ENCODE data around the gene PSMD13. TPM values are rescaled to one million over a fixed set of nuclear protein-coding genes. Genes with fewer than 3 reads are reported as not detected.
"Not testable (repeated sequence)": the region's sequence is repeated elsewhere in the genome, so short reads cannot be mapped to it uniquely, and the experiment has no call there.

The PSMD13 gene
- total and polyA plus RNA-seq, 2 of the 13 experiments (the other 11 are each of a cell fraction or from before 2014, with no cell fraction given), result 83.0 to 117 TPM

GRCh38 chr11:286977-287820 lies 50.4 kb downstream of the PSMD13 start:
- H3K27ac ChIP-seq (ENCODE audit: extremely low read length, insufficient read depth, low read length); H3K9ac ChIP-seq (ENCODE audit: insufficient read depth, low read depth, low read length); BruUV-seq (replicated peaks); H4K20me1 ChIP-seq (ENCODE audit: insufficient read depth, low read length); DNase-seq (ENCODE audit: low spot score); POLR2A ChIA-PET; H3K36me3 ChIP-seq (replicated peaks in 1 of 2; ENCODE audit: control insufficient read depth in 1 of 2, insufficient read depth in 2 of 2, low read length in 2 of 2); ATAC-seq; CTCF ChIA-PET (ENCODE audit: low intra/inter-chr PET ratio, low total read pairs); H3K4me3 ChIP-seq (replicated peaks in 1 of 3; ENCODE audit: insufficient read depth in 1 of 3, low read depth in 2 of 3, low read length in 3 of 3); in situ Hi-C loops (cut with HindIII; ENCODE audit: extremely low pct_ligation_motif_present, low pct_unique_long_range_greater_than_20kb); H3K9me3 ChIP-seq (ENCODE audit: low read length); FAIRE-seq; H2AFZ ChIP-seq (ENCODE audit: low read length); intact Hi-C loops (cut with micrococcal nuclease; ENCODE audit: unreplicated experiment); H3K79me2 ChIP-seq (ENCODE audit: insufficient read depth, low read length): not testable (repeated sequence)
- Histone ChIP-seq H3K4me1 (ENCODE audit: insufficient read depth, low read length) (peaks cover 41% of the 10 kb centered on the region), H3K27me3 (ENCODE audit: control insufficient read depth in 1 of 2, insufficient read depth in 2 of 2, low read length in 2 of 2) (peaks cover 8 to 58% of the 10 kb centered on the region in 2 experiments; a peak in 4 of 5 replicates), H3K4me2 (ENCODE audit: low read depth, low read length) (peak overlapping the region; percentile 95; the same call in 1 of the 2 replicates)
- 0 out of 2 replicates have a peak, but pooled peaks have one; percentile 49 for TF ChIP-seq PCBP1 (IDR thresholded peaks at IDR 0.05; ENCODE audit: borderline replicate concordance, low read depth, low read length)
- 81% methylated on average over 27 of the region's 27 CpGs for WGBS (ENCODE audit: low lambda C conversion rate)

GRCh38 chr11:287821-288477 lies 51.2 kb downstream of the PSMD13 start:
- Histone ChIP-seq H3K27ac (ENCODE audit: extremely low read length, insufficient read depth, low read length) (no peak overlapping the region), H3K4me1 (ENCODE audit: insufficient read depth, low read length) (peaks cover 41% of the 10 kb centered on the region), H3K9me3 (ENCODE audit: low read length) (no peaks in the 10 kb centered on the region), H4K20me1 (ENCODE audit: insufficient read depth, low read length) (no peaks in the 10 kb centered on the region), H3K79me2 (ENCODE audit: insufficient read depth, low read length) (no peaks in the 10 kb centered on the region), H3K27me3 (ENCODE audit: control insufficient read depth in 1 of 2, insufficient read depth in 2 of 2, low read length in 2 of 2) (peaks cover 5 to 51% of the 10 kb centered on the region in 2 experiments; a peak in 4 of 5 replicates), H3K4me3 (replicated peaks in 1 of 3; ENCODE audit: insufficient read depth in 1 of 3, low read depth in 2 of 3, low read length in 3 of 3) (peak overlapping the region; percentile 50 to 75 (median 58); a peak in 5 of 6 replicates), H3K9ac (ENCODE audit: insufficient read depth, low read depth, low read length) (peak overlapping the region; percentile 56; the same call in 1 of the 2 replicates), H3K36me3 (replicated peaks in 1 of 2; ENCODE audit: control insufficient read depth in 1 of 2, insufficient read depth in 2 of 2, low read length in 2 of 2) (0 out of 5 replicates have a peak, but pooled peaks cover 0 to 2% of the 10 kb centered on the region in 2 experiments), H3K4me2 (ENCODE audit: low read depth, low read length) (peak overlapping the region; percentile 95), H2AFZ (ENCODE audit: low read length) (no peak overlapping the region)
- 30% methylated on average over 32 of the region's 41 CpGs for WGBS (ENCODE audit: low lambda C conversion rate)
- ChIA-PET CTCF (ENCODE audit: low intra/inter-chr PET ratio, low total read pairs) (no interaction called here), POLR2A (no interaction called here)
- in situ Hi-C loops (cut with HindIII; ENCODE audit: extremely low pct_ligation_motif_present, low pct_unique_long_range_greater_than_20kb), result no loop called here
- intact Hi-C loops (cut with micrococcal nuclease; ENCODE audit: unreplicated experiment), result no loop called here
- no peak for DNase-seq (ENCODE audit: low spot score)
- FAIRE-seq, result no peak
- 0 out of 3 replicates have a peak, but pooled peaks have one; percentile 7 for ATAC-seq
- no TSS peak for BruUV-seq (replicated peaks)
- TF ChIP-seq HDAC1 (CRISPR knock-in tag; IDR thresholded peaks at IDR 0.05), result no peak
- 0 out of 2 replicates have a peak, but pooled peaks have one; percentile 30 for TF ChIP-seq ZNF225 (CRISPR knock-in tag; IDR thresholded peaks at IDR 0.05)
- TF ChIP-seq, protein P1, sequence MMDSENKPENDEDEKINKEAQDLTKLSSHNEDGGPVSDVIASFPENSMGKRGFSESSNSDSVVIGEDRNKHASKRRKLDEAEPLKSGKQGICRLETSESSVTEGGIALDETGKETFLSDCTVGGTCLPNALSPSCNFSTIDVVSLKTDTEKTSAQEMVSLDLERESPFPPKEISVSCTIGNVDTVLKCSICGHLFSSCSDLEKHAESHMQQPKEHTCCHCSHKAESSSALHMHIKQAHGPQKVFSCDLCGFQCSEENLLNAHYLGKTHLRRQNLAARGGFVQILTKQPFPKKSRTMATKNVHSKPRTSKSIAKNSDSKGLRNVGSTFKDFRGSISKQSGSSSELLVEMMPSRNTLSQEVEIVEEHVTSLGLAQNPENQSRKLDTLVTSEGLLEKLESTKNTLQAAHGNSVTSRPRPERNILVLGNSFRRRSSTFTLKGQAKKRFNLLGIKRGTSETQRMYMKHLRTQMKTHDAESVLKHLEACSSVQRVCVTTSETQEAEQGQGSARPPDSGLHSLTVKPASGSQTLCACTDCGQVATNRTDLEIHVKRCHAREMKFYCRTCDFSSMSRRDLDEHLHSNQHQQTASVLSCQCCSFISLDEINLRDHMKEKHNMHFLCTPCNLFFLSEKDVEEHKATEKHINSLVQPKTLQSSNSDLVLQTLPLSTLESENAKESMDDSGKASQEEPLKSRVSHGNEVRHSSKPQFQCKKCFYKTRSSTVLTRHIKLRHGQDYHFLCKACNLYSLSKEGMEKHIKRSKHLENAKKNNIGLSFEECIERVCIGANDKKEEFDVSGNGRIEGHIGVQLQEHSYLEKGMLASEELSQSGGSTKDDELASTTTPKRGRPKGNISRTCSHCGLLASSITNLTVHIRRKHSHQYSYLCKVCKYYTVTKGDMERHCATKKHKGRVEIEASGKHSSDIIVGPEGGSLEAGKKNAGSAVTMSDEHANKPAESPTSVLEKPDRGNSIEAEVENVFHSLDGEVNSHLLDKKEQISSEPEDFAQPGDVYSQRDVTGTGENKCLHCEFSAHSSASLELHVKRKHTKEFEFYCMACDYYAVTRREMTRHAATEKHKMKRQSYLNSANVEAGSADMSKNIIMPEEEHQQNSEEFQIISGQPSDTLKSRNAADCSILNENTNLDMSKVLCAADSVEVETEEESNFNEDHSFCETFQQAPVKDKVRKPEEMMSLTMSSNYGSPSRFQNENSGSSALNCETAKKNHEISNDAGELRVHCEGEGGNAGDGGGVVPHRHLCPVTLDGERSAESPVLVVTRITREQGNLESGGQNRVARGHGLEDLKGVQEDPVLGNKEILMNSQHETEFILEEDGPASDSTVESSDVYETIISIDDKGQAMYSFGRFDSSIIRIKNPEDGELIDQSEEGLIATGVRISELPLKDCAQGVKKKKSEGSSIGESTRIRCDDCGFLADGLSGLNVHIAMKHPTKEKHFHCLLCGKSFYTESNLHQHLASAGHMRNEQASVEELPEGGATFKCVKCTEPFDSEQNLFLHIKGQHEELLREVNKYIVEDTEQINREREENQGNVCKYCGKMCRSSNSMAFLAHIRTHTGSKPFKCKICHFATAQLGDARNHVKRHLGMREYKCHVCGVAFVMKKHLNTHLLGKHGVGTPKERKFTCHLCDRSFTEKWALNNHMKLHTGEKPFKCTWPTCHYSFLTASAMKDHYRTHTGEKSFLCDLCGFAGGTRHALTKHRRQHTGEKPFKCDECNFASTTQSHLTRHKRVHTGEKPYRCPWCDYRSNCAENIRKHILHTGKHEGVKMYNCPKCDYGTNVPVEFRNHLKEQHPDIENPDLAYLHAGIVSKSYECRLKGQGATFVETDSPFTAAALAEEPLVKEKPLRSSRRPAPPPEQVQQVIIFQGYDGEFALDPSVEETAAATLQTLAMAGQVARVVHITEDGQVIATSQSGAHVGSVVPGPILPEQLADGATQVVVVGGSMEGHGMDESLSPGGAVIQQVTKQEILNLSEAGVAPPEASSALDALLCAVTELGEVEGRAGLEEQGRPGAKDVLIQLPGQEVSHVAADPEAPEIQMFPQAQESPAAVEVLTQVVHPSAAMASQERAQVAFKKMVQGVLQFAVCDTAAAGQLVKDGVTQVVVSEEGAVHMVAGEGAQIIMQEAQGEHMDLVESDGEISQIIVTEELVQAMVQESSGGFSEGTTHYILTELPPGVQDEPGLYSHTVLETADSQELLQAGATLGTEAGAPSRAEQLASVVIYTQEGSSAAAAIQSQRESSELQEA (CRISPR knock-in tag; IDR thresholded peaks at IDR 0.05; ENCODE audit: not compliant biosample characterization), result no peak
- peak; percentile 47 for TF ChIP-seq ZEB1 (IDR thresholded peaks at IDR 0.05; ENCODE audit: insufficient replicate concordance, low read depth)
- TF ChIP-seq FOXP1 (IDR thresholded peaks at IDR 0.05), result no peak
- no peak for TF ChIP-seq FOXP1 (CRISPR knock-in tag; IDR thresholded peaks at IDR 0.05)
- no peak for TF ChIP-seq ESRRA (CRISPR knock-in tag; IDR thresholded peaks at IDR 0.05; ENCODE audit: low read depth)

Data from HepG2 (cell line).